Suprapubic skin (tissue), 4 donors: ENCODE measurements around the gene PDZD8. TPM values are rescaled to one million over a fixed set of nuclear protein-coding genes. Genes with fewer than 3 reads are reported as not detected.

Source experiments
- DNase-seq, 2 donors: peaks; one replicate each; pipeline ENCODE4 v3.0.0-alpha.2; 2019; ENCODE audit warnings: low spot score in 2 of 2
- H3K27ac ChIP-seq: fragments of 200-600 bp; sonication (generic); one replicate; pipeline ENCODE4 v1.5.1; 2019
- H3K27me3 ChIP-seq: fragments of 200-600 bp; sonication (generic); one replicate; pipeline ENCODE4 v1.5.1; 2019
- H3K36me3 ChIP-seq: fragments of 200-600 bp; sonication (generic); one replicate; pipeline ENCODE4 v1.5.1; 2019
- H3K4me1 ChIP-seq: fragments of 200-600 bp; sonication (generic); one replicate; pipeline ENCODE4 v1.5.1; 2019
- H3K4me3 ChIP-seq: fragments of 200-600 bp; sonication (generic); one replicate; pipeline ENCODE4 v1.5.1; 2019; ENCODE audit warnings: mild to moderate bottlenecking
- H3K9me3 ChIP-seq: fragments of 200-600 bp; sonication (generic); one replicate; pipeline ENCODE4 v1.5.1; 2019
- CTCF ChIP-seq, 2 donors: fragments of 200-600 bp in 1 of 2; fragments of 450-650 bp in 1 of 2; sonication (generic) in 1 of 2; IDR thresholded peaks; one replicate each; pipeline ENCODE4 v1.5.1; 2016 to 2019; ENCODE audit warnings: antibody characterized with exemption in 2 of 2, mild to moderate bottlenecking in 1 of 2, moderate library complexity in 1 of 2
- EP300 ChIP-seq: sonication (generic); formaldehyde crosslinking; IDR thresholded peaks from one replicate; pipeline ENCODE4 v1.6.1; 2017; ENCODE audit warnings: antibody characterized with exemption
- POLR2A ChIP-seq, 2 donors: fragments of 450-650 bp; IDR thresholded peaks; one replicate each; pipeline ENCODE4 v1.6.1; 2017; ENCODE audit warnings: antibody characterized with exemption in 2 of 2, mild to moderate bottlenecking in 2 of 2, moderate library complexity in 2 of 2
- POLR2AphosphoS5 ChIP-seq, 3 donors: sonication (generic); formaldehyde crosslinking; IDR thresholded peaks; one replicate each; pipeline ENCODE4 v1.6.1; 2017; ENCODE audit warnings: antibody characterized with exemption in 3 of 3
- WGBS: methylation state at CpG from one replicate; pipeline ENCODE4 v1.1.5; 2018; 5-methylcytosine and 5-hydroxymethylcytosine counted together
- total RNA-seq, 4 donors: library from RNA; depleted of rRNA; stranded (reverse); fragments of >200 nt; gene quantifications; one replicate each; pipeline ENCODE4 v1.1.0, GENCODE V29; 2016

PDZD8 gene
- total RNA-seq, 4 donors from 2014 or later, result 23.7 to 46.2 (median 36.4) TPM

- Histone ChIP-seq H3K4me1 (no peaks in the 10 kb centered on the region), H3K9me3 (no peaks in the 10 kb centered on the region), H3K36me3 (no peaks in the 10 kb centered on the region), H3K27ac (no peak overlapping the region), H3K4me3 (no peak overlapping the region), H3K27me3 (peaks cover 19% of the 10 kb centered on the region)
- no peak for DNase-seq
- 74% methylated on average over 9 of the region's 9 CpGs for WGBS
- TF ChIP-seq POLR2AphosphoS5 (IDR thresholded peaks at IDR 0.05) (no peak), EP300 (no peak)
These were observed 120.9 kb downstream of the PDZD8 start for GRCh38 chr10:117254338-117254737.

GRCh38 chr10:117253908-117254307 is 121.3 kb downstream of the PDZD8 start:
- H3K4me3 ChIP-seq, result no peak overlapping the region
- no peak overlapping the region for H3K27ac ChIP-seq
- no peaks in the 10 kb centered on the region for H3K4me1 ChIP-seq
- DNase-seq, result no peak
- no peak for TF ChIP-seq CTCF (IDR thresholded peaks at IDR 0.05)
- no peak for TF ChIP-seq POLR2AphosphoS5 (IDR thresholded peaks at IDR 0.05)
- no peak for TF ChIP-seq EP300
- TF ChIP-seq POLR2A (IDR thresholded peaks at IDR 0.05), result no peak
- no peaks in the 10 kb centered on the region for H3K36me3 ChIP-seq
- H3K9me3 ChIP-seq, result no peaks in the 10 kb centered on the region
- H3K27me3 ChIP-seq, result peaks cover 19% of the 10 kb centered on the region
- 80% methylated on average over 3 of the region's 9 CpGs for WGBS

GRCh38 chr10:117250411-117250810 is 124.8 kb downstream of the PDZD8 start:
- H3K9me3 ChIP-seq, result no peaks in the 10 kb centered on the region
- H3K27ac ChIP-seq, result no peak overlapping the region
- H3K36me3 ChIP-seq, result no peaks in the 10 kb centered on the region
- H3K4me1 ChIP-seq, result no peaks in the 10 kb centered on the region
- no peak for DNase-seq
- H3K4me3 ChIP-seq, result no peak overlapping the region
- 57% methylated on average over 6 of the region's 7 CpGs for WGBS
- TF ChIP-seq POLR2AphosphoS5 (IDR thresholded peaks at IDR 0.05) (no peak), POLR2A (IDR thresholded peaks at IDR 0.05) (no peak), CTCF (IDR thresholded peaks at IDR 0.05) (no peak), EP300 (no peak)
- peaks cover 12% of the 10 kb centered on the region for H3K27me3 ChIP-seq

- WGBS, result 62% methylated on average over 6 of the region's 6 CpGs
- Histone ChIP-seq H3K27ac (no peak overlapping the region), H3K4me1 (no peaks in the 10 kb centered on the region), H3K9me3 (no peaks in the 10 kb centered on the region), H3K36me3 (no peaks in the 10 kb centered on the region), H3K4me3 (no peak overlapping the region), H3K27me3 (peaks cover 17% of the 10 kb centered on the region)
- no peak for DNase-seq
- TF ChIP-seq POLR2A (IDR thresholded peaks at IDR 0.05) (no peak), POLR2AphosphoS5 (IDR thresholded peaks at IDR 0.05) (no peak), CTCF (IDR thresholded peaks at IDR 0.05) (no peak), EP300 (no peak)
These were observed 125.6 kb downstream of the PDZD8 start for GRCh38 chr10:117249493-117250093.

GRCh38 chr10:117248750-117249465 is 126.3 kb downstream of the PDZD8 start:
- Histone ChIP-seq H3K4me3 (no peak overlapping the region), H3K27me3 (peaks cover 24% of the 10 kb centered on the region), H3K27ac (no peak overlapping the region), H3K9me3 (no peaks in the 10 kb centered on the region), H3K36me3 (no peaks in the 10 kb centered on the region), H3K4me1 (no peaks in the 10 kb centered on the region)
- DNase-seq, result no peak
- WGBS, result 25% methylated on average over 10 of the region's 10 CpGs
- TF ChIP-seq POLR2A (IDR thresholded peaks at IDR 0.05) (no peak), POLR2AphosphoS5 (IDR thresholded peaks at IDR 0.05) (no peak), CTCF (IDR thresholded peaks at IDR 0.05) (no peak), EP300 (no peak)
